OCI-LY7 (cell line): ENCODE data around the gene CD300LF.

ENCODE experiments used
- EZH2phosphoT487 ChIP-seq: fragments of 200-600 bp; sonication (generic); IDR thresholded peaks from 2 replicates; pipeline ENCODE4 v1.6.1; 2018; ENCODE audit warnings: low read depth, borderline replicate concordance, mild to moderate bottlenecking, mixed run types, antibody characterized with exemption, low read length, moderate library complexity, mixed read lengths
- TF ChIP-seq, protein P1 (sequence below): fragments of 200-600 bp; sonication (generic); conservative IDR thresholded peaks from 2 replicates; pipeline ENCODE4 v1.5.1; 2014; ENCODE audit warnings: mild to moderate bottlenecking, antibody characterized with exemption, low read length, moderate library complexity, mixed read lengths

DNA sequence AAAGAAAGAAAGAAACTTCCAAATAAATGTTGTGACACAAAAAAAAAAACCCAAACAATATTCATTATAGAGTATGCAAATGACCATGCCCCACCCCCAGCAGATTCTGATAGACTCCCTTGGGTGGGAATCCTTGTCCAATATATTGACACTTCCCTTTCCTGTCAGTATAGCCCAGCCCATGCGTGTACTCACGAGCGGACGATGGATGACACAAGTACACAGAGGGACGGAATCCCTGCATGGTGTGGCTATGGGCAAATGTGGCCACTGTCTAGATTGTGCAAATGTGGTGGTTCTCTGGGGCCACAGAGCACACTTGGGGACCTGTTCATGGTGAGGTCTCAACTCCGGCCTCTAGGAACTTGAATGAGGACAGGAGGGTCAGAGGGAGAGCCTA, 27.4 kb upstream of the CD300LF start:
- TF ChIP-seq, protein P1, sequence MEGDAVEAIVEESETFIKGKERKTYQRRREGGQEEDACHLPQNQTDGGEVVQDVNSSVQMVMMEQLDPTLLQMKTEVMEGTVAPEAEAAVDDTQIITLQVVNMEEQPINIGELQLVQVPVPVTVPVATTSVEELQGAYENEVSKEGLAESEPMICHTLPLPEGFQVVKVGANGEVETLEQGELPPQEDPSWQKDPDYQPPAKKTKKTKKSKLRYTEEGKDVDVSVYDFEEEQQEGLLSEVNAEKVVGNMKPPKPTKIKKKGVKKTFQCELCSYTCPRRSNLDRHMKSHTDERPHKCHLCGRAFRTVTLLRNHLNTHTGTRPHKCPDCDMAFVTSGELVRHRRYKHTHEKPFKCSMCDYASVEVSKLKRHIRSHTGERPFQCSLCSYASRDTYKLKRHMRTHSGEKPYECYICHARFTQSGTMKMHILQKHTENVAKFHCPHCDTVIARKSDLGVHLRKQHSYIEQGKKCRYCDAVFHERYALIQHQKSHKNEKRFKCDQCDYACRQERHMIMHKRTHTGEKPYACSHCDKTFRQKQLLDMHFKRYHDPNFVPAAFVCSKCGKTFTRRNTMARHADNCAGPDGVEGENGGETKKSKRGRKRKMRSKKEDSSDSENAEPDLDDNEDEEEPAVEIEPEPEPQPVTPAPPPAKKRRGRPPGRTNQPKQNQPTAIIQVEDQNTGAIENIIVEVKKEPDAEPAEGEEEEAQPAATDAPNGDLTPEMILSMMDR = no peak
- no peak for TF ChIP-seq EZH2phosphoT487
